Peyer's patch (tissue), 4 donors: ENCODE results near the gene TNIK.
"Not testable (repeated sequence)": the region's sequence is repeated elsewhere in the genome, so short reads cannot be mapped to it uniquely, and the experiment has no call there.

ENCODE experiments used
- POLR2A ChIP-seq, 2 donors: fragments of 450-650 bp; IDR thresholded peaks; one replicate each; pipeline ENCODE4 v1.5.1; 2017; ENCODE audit warnings: antibody characterized with exemption in 2 of 2, mild to moderate bottlenecking in 2 of 2, moderate library complexity in 2 of 2
- TF ChIP-seq, protein P1 (sequence below), 6 experiments: fragments of 450-650 bp in 4 of 6; fragments of 200-600 bp in 2 of 6; sonication (generic) in 1 of 6; IDR thresholded peaks; one replicate each; pipeline ENCODE4 v1.5.1; 2017 to 2019; ENCODE audit warnings: antibody characterized with exemption in 6 of 6, mild to moderate bottlenecking in 3 of 6, moderate library complexity in 1 of 6

DNA sequence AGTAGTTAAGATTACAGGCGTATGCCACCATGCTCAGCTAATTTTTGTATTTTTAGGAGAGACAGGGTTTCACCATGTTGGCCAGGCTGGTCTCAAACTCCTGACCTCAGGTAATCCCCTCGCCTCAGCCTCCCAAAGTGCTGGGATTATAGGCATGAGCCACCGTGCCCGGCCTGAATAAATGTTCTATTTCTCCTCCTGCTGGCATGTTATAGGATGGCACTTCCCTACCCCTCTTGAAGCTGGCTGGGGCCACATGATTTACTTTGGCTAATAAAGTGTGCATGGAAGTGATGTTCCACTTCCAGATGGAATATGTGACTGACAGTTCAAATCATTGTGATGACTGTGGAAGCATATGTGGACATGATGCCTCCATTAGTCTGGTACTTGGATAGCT, 77.9 kb downstream of the TNIK start:
- TF ChIP-seq, protein P1, sequence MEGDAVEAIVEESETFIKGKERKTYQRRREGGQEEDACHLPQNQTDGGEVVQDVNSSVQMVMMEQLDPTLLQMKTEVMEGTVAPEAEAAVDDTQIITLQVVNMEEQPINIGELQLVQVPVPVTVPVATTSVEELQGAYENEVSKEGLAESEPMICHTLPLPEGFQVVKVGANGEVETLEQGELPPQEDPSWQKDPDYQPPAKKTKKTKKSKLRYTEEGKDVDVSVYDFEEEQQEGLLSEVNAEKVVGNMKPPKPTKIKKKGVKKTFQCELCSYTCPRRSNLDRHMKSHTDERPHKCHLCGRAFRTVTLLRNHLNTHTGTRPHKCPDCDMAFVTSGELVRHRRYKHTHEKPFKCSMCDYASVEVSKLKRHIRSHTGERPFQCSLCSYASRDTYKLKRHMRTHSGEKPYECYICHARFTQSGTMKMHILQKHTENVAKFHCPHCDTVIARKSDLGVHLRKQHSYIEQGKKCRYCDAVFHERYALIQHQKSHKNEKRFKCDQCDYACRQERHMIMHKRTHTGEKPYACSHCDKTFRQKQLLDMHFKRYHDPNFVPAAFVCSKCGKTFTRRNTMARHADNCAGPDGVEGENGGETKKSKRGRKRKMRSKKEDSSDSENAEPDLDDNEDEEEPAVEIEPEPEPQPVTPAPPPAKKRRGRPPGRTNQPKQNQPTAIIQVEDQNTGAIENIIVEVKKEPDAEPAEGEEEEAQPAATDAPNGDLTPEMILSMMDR (IDR thresholded peaks at IDR 0.05) = peak in 1 of 6 experiments; percentile 3
- not testable (repeated sequence) for TF ChIP-seq POLR2A (IDR thresholded peaks at IDR 0.05)
